Mesendoderm (in vitro differentiated cells): ENCODE results near the gene ARF3.
A peak's percentile ranks its signal among the peaks of the same experiment; 100 is the strongest.

ENCODE experiments used
- DNase-seq: peaks from one replicate; pipeline ENCODE4 v3.0.0; 2013
- H2AK5ac ChIP-seq: 2 replicates; pipeline ENCODE4 v1.6.1; 2013; ENCODE audit warnings: low read length, inconsistent platforms
- H2BK120ac ChIP-seq: 2 replicates; pipeline ENCODE4 v1.6.1; 2013; ENCODE audit warnings: low read depth, mild to moderate bottlenecking, low read length, moderate library complexity, mixed read lengths
- H2BK15ac ChIP-seq: replicated peaks from 2 replicates; pipeline ENCODE4 v1.6.1; 2013; ENCODE audit warnings: low read depth, mild to moderate bottlenecking, moderate library complexity
- H2BK5ac ChIP-seq: 2 replicates; pipeline ENCODE4 v1.6.1; 2013; ENCODE audit warnings: low read length, inconsistent platforms
- H3K18ac ChIP-seq: 2 replicates; pipeline ENCODE4 v1.6.1; 2013; ENCODE audit warnings: mild to moderate bottlenecking, low read length, mixed read lengths
- H3K23ac ChIP-seq: one replicate; pipeline ENCODE4 v1.6.1; 2013; ENCODE audit warnings: low read length
- H3K27ac ChIP-seq: 2 replicates; pipeline ENCODE4 v1.5.1; 2013; ENCODE audit warnings: low read depth, mild to moderate bottlenecking, inconsistent platforms, low read length, moderate library complexity
- H3K27me3 ChIP-seq: 2 replicates; pipeline ENCODE4 v1.6.1; 2013; ENCODE audit warnings: low read length, control low read depth, mild to moderate bottlenecking, inconsistent platforms; ENCODE audit not compliant: insufficient read depth, poor library complexity
- H3K36me3 ChIP-seq: 2 replicates; pipeline ENCODE4 v1.6.1; 2013; ENCODE audit warnings: low read length, inconsistent platforms; ENCODE audit not compliant: control insufficient read depth, insufficient read depth
- H3K4ac ChIP-seq: one replicate; pipeline ENCODE4 v1.6.1; 2013; ENCODE audit warnings: low read depth, mild to moderate bottlenecking, low read length, moderate library complexity
- H3K4me1 ChIP-seq: 2 replicates; pipeline ENCODE4 v1.6.1; 2013; ENCODE audit warnings: low read depth, low read length, inconsistent platforms; ENCODE audit not compliant: control insufficient read depth
- H3K4me2 ChIP-seq: 2 replicates; pipeline ENCODE4 v1.6.1; 2013; ENCODE audit warnings: low read length
- H3K4me3 ChIP-seq: 2 replicates; pipeline ENCODE4 v1.5.1; 2013; ENCODE audit warnings: mild to moderate bottlenecking, low read length
- H3K56ac ChIP-seq: one replicate; pipeline ENCODE4 v1.6.1; 2013; ENCODE audit warnings: low read length
- H3K79me1 ChIP-seq: 2 replicates; pipeline ENCODE4 v1.6.1; 2013; ENCODE audit warnings: low read length, inconsistent platforms
- H3K79me2 ChIP-seq: 2 replicates; pipeline ENCODE4 v1.6.1; 2013; ENCODE audit warnings: mild to moderate bottlenecking, low read length; ENCODE audit not compliant: control insufficient read depth, insufficient read depth
- H3K9ac ChIP-seq: 2 replicates; pipeline ENCODE4 v1.6.1; 2013; ENCODE audit warnings: low read length, inconsistent platforms
- H4K5ac ChIP-seq: one replicate; pipeline ENCODE4 v1.6.1; 2013; ENCODE audit warnings: low read length
- H4K8ac ChIP-seq: one replicate; pipeline ENCODE4 v1.6.1; 2013; ENCODE audit warnings: low read depth, mild to moderate bottlenecking, control low read depth, low read length, moderate library complexity
- WGBS: extraction: QIAGEN DNeasy Blood & Tissue Kit; methylation state at CpG from one replicate; pipeline ENCODE4 v1.1.7; 2013; ENCODE audit warnings: low lambda C conversion rate, missing lambda C conversion rate; ENCODE audit not compliant: insufficient coverage; ENCODE audit errors: extremely low coverage; 5-methylcytosine and 5-hydroxymethylcytosine counted together

The ARF3 gene

DNA sequence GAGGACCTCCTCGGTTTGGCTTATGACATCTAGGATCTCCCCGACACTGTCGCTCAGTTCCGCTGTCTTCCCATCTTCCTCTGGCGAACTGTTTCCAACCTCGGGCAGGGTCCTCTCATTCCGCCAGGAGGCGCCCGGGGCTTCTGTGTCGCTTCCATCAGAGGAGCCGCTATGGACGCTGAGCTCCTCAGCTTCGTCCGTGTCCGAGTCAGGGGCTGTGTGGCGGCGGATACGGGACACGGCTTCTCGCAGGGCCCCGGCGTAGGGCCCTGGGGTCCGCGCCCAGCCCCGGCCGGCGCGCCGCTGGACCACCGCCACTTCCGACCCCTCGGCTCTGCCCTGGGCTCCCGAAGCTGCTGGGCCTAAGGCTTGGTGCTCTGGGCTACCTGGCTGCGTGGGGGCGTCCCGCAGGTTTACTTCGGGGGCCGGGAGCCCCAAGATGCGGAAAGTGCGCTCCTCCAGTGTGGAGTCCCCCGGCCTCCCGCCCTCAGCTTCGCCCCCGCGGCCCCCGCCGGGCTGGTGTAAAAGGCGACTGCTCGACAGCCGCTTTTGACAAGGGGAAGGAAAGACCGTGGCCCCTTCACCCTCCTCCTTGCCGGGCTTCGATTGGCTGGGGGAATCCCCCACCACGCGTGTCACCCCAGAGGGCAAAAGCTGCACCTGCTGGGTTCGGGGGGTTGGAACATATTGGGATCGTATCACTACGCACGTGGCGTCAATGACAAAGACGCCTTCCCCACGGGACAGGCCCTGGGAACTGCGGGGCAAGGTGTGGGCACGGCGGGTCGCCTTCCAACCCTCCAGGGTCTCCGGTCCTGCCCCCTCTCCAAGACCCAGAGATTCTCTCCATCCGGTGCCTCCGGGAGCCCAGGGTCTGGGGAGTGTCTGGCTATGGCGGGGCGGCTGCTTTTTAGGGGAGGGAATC is 39.8 kb upstream of the ARF3 start:
- H2BK5ac ChIP-seq = no peak overlapping the region
- peak; percentile 86 for DNase-seq
- no CpG with 5 or more reads among the region's 71 CpGs for WGBS
- no peak overlapping the region for H3K23ac ChIP-seq
- H3K27me3 ChIP-seq = peaks cover 16% of the 10 kb centered on the region
- H3K9ac ChIP-seq = peak overlapping the region; percentile 47
- no peak overlapping the region for H4K8ac ChIP-seq
- no peaks in the 10 kb centered on the region for H3K79me1 ChIP-seq
- H3K4ac ChIP-seq = no peak overlapping the region
- no peaks in the 10 kb centered on the region for H3K79me2 ChIP-seq
- peak overlapping the region; percentile 47 for H3K56ac ChIP-seq
- H3K4me1 ChIP-seq = peaks cover 9% of the 10 kb centered on the region
- no peak overlapping the region for H4K5ac ChIP-seq
- H3K36me3 ChIP-seq = no peaks in the 10 kb centered on the region
- H2AK5ac ChIP-seq = no peak overlapping the region
- no peak overlapping the region for H3K4me3 ChIP-seq
- no peak overlapping the region for H2BK120ac ChIP-seq
- H3K4me2 ChIP-seq = peak overlapping the region; percentile 66
- no peak overlapping the region for H3K27ac ChIP-seq
- no peak overlapping the region for H3K18ac ChIP-seq
- H2BK15ac ChIP-seq = no peak overlapping the region

DNA sequence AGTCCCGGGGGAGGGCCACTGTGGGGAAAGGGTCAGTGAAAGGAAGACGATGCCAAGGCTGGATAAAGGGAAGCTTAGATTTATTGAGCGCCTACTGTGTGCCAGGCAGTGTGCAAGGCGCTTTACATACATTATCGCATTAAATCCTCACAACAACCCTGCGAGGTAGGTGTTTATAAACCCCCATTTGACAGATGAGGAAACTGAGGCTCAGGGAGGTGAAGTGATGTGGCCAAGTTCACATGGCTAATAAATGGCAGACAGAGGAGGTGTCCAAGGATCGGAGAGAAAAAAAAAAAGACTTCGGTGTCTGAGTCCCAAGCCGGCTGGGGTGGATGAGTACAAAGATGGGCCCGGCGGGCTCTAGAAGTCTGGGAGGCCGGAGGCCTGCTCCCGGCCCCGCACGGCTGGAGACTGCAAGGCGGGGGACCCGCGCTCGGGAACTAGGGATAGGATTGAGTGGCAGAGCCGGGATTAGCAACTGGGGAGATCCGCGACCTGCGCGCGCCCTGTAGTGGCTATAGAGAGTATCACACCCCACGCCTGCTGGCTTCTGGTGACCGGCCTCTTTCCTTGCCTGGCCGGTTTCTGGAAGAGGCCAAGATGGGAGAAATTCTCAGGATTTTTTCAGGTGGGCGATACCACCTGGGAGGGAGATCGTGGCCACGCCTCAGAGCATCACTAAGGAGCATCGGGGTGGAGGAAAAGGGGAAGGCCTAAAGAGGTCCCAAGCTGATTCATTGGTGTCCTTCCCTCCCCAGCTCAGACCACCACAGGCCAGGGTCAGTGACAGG is 38.0 kb upstream of the ARF3 start:
- H3K4me1 ChIP-seq = peaks cover 15% of the 10 kb centered on the region

DNA sequence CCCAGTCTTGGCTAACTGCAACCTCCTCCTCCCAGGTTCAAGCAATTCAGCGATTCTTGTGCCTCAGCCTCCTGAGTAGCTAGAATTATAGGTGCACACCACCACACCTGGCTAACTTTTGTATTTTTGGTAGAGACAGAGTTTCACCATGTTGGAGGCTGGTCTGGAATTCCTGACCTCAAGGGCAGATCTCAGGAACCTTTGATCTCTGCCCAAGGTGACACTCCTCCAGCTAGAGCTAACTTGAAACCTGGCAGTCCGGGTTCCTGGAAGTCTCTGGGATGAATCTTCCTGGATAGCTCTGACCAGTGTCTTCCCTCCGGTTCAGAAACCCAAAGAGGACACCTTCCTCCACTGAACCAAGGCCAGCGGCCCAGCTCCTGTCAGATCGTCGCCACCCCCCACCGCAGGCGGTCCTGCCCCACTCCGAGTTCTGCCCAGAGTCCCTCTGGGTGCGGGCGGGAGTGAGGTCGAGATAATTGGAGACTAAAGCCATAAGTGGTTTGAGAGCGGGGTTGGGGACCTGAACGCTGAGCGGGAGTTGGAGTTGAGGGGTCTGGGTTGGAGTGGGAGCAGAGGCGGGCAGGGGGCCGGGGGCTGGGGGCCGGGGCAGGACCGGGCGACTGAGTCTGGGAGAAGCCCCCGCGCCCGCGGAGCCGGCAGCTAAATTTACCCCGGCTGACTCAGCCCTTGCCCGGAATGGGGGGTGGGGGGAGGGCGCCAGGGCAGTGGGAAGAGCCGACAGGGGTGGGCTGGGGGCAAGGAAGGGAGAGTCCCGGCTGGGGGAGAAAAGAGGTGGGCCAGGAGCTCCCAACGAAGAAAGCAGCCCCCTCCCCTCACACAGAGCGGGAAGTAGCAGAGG is 37.2 kb upstream of the ARF3 start:
- H4K8ac ChIP-seq = no peak overlapping the region
- H3K18ac ChIP-seq = peak overlapping the region; percentile 33
- H2BK5ac ChIP-seq = no peak overlapping the region
- no peak for DNase-seq
- no peak overlapping the region for H3K4me2 ChIP-seq
- peaks cover 16% of the 10 kb centered on the region for H3K27me3 ChIP-seq
- H3K79me2 ChIP-seq = no peaks in the 10 kb centered on the region
- peak overlapping the region; percentile 40 for H3K4ac ChIP-seq
- peaks cover 13% of the 10 kb centered on the region for H3K4me1 ChIP-seq
- no peaks in the 10 kb centered on the region for H3K36me3 ChIP-seq
- no CpG with 5 or more reads among the region's 32 CpGs for WGBS
- no peak overlapping the region for H4K5ac ChIP-seq
- no peak overlapping the region for H2BK120ac ChIP-seq
- H3K23ac ChIP-seq = no peak overlapping the region
- no peak overlapping the region for H3K9ac ChIP-seq
- H3K27ac ChIP-seq = no peak overlapping the region
- H3K79me1 ChIP-seq = no peaks in the 10 kb centered on the region
- H2BK15ac ChIP-seq = no peak overlapping the region
- H2AK5ac ChIP-seq = no peak overlapping the region
- no peak overlapping the region for H3K56ac ChIP-seq
- H3K4me3 ChIP-seq = no peak overlapping the region

More for the DNA sequence above, 38.0 kb upstream of the ARF3 start:
- H3K23ac ChIP-seq = no peak overlapping the region
- H3K79me2 ChIP-seq = no peaks in the 10 kb centered on the region
- peak overlapping the region; percentile 33 for H3K18ac ChIP-seq
- WGBS = no CpG with 5 or more reads among the region's 32 CpGs
- H3K9ac ChIP-seq = peak overlapping the region; percentile 25
- no peak overlapping the region for H2AK5ac ChIP-seq
- peak; percentile 95 for DNase-seq
- no peak overlapping the region for H2BK120ac ChIP-seq
- no peak overlapping the region for H2BK15ac ChIP-seq
- peaks cover 16% of the 10 kb centered on the region for H3K27me3 ChIP-seq
- no peak overlapping the region for H4K5ac ChIP-seq
- H3K56ac ChIP-seq = peak overlapping the region; percentile 34
- H3K27ac ChIP-seq = no peak overlapping the region
- no peak overlapping the region for H3K4ac ChIP-seq
- no peak overlapping the region for H3K4me3 ChIP-seq
- H3K4me2 ChIP-seq = no peak overlapping the region
- H3K36me3 ChIP-seq = no peaks in the 10 kb centered on the region
- H3K79me1 ChIP-seq = no peaks in the 10 kb centered on the region
- H4K8ac ChIP-seq = no peak overlapping the region
- H2BK5ac ChIP-seq = no peak overlapping the region

DNA sequence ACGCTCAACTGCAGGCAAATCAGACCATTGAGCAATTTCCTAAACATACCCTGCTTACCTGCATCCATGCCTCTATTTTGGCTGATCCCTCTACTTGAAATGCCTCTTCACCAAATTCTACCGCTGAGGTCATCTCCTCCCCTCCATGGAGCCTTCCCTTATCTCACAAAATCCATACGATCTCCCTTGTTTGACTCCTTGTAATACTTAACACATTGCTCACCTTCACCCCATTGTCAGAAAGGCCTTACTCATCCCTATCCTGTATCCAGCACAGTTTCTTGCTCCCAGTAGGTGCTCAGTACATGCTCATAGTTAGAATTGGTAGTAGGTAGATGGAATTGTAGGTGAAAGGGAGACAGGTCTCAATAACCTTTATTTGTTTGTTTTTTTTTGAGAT is 36.5 kb upstream of the ARF3 start:
- Histone ChIP-seq H3K79me2 (no peaks in the 10 kb centered on the region), H3K9ac (no peak overlapping the region), H3K18ac (no peak overlapping the region), H3K79me1 (no peaks in the 10 kb centered on the region), H3K4ac (no peak overlapping the region), H4K5ac (no peak overlapping the region), H4K8ac (no peak overlapping the region), H2BK120ac (no peak overlapping the region), H2AK5ac (no peak overlapping the region), H3K4me2 (no peak overlapping the region), H3K56ac (no peak overlapping the region), H3K4me1 (peaks cover 13% of the 10 kb centered on the region), H3K27ac (no peak overlapping the region), H2BK15ac (no peak overlapping the region), H3K27me3 (peaks cover 16% of the 10 kb centered on the region), H3K4me3 (no peak overlapping the region), H2BK5ac (no peak overlapping the region), H3K23ac (no peak overlapping the region), H3K36me3 (no peaks in the 10 kb centered on the region)
- no CpG with 5 or more reads among the region's 3 CpGs for whole genome bisulfite sequencing
- DNase-seq = peak; percentile 88

DNA sequence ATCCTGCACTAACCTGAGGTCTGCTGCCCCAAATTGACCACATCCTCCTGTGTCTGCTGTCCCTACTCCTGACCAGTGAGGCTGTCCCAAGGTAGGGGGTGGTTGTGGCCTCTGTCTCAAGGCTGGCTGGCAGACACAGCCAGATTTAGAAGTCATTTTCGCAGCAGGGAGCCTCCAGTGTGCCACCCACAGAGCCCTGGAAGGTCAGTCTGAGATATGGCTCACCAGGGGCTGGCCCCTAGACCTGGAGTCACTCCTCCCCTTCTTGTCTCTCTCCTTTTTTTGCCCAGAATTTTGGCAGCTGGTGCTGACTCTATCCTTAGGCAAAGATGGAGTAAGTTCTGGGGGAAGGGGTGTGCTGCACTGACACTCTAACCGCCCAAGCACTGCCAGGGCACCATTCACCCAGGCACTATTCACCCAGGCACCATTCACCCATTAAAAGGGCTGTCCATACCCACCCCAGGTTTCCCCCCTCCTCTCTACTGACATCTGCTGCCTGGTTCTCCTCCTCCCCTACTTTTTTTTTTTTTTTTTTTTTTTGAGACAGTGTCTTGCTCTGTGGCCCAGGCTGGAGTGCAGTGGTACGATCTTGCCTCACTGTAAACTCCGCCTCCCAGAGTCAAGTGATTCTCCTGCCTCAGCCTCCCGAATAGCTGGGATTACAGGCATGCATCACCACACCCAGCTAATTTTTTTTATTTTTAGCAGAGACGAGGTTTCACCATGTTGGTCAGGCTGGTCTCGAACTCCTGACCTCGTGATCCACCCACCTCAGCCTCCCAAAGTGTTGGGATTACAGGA is 34.2 kb upstream of the ARF3 start:
- peaks cover 13% of the 10 kb centered on the region for H3K4me1 ChIP-seq
- no peak overlapping the region for H2BK120ac ChIP-seq
- no peak overlapping the region for H2BK15ac ChIP-seq
- H3K56ac ChIP-seq = peak overlapping the region; percentile 25
- H3K4me3 ChIP-seq = no peak overlapping the region
- H3K27me3 ChIP-seq = peaks cover 9% of the 10 kb centered on the region
- no peaks in the 10 kb centered on the region for H3K79me2 ChIP-seq
- DNase-seq = no peak
- H3K9ac ChIP-seq = no peak overlapping the region
- H3K4ac ChIP-seq = no peak overlapping the region
- no peak overlapping the region for H3K27ac ChIP-seq
- WGBS = no CpG with 5 or more reads among the region's 8 CpGs
- H3K18ac ChIP-seq = no peak overlapping the region
- H3K36me3 ChIP-seq = no peaks in the 10 kb centered on the region
- no peak overlapping the region for H4K5ac ChIP-seq
- no peak overlapping the region for H2BK5ac ChIP-seq
- no peaks in the 10 kb centered on the region for H3K79me1 ChIP-seq
- H4K8ac ChIP-seq = no peak overlapping the region
- H2AK5ac ChIP-seq = no peak overlapping the region
- H3K4me2 ChIP-seq = no peak overlapping the region
- no peak overlapping the region for H3K23ac ChIP-seq
